Measurements from ENCODE around the gene MED13L.

GRCh38 chr12:116059904-116060303 is 217.6 kb downstream of the MED13L start:
- TF ChIP-seq CTCF (IDR thresholded peaks at IDR 0.05) (no peak), SMC3 (IDR thresholded peaks at IDR 0.05; ENCODE audit: low read depth, low read length) (no peak), EZH2phosphoT487 (IDR thresholded peaks at IDR 0.05; ENCODE audit: borderline replicate concordance, low read depth) (no peak)

Measured in SK-N-SH (cell line).